Measurements from ENCODE around the gene MALAT1.

MALAT1 gene

DNA sequence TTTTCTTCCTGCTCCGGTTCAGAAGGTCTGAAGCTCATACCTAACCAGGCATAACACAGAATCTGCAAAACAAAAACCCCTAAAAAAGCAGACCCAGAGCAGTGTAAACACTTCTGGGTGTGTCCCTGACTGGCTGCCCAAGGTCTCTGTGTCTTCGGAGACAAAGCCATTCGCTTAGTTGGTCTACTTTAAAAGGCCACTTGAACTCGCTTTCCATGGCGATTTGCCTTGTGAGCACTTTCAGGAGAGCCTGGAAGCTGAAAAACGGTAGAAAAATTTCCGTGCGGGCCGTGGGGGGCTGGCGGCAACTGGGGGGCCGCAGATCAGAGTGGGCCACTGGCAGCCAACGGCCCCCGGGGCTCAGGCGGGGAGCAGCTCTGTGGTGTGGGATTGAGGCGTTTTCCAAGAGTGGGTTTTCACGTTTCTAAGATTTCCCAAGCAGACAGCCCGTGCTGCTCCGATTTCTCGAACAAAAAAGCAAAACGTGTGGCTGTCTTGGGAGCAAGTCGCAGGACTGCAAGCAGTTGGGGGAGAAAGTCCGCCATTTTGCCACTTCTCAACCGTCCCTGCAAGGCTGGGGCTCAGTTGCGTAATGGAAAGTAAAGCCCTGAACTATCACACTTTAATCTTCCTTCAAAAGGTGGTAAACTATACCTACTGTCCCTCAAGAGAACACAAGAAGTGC lies 661 bp upstream of the MALAT1 start:
- TF ChIP-seq CEBPB (IDR thresholded peaks at IDR 0.05) (peak; percentile 80), YY1 (IDR thresholded peaks at IDR 0.05; ENCODE audit: low read depth) (peak; percentile 72; the same call in 1 of the 2 replicates), FOXM1 (IDR thresholded peaks at IDR 0.05; ENCODE audit: borderline replicate concordance, low read depth) (no peak), EP300 (IDR thresholded peaks at IDR 0.05; ENCODE audit: borderline replicate concordance) (no peak)
- TF ChIP-seq, protein P1, sequence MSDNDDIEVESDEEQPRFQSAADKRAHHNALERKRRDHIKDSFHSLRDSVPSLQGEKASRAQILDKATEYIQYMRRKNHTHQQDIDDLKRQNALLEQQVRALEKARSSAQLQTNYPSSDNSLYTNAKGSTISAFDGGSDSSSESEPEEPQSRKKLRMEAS (IDR thresholded peaks at IDR 0.05), result no peak
- TF ChIP-seq, protein P2, sequence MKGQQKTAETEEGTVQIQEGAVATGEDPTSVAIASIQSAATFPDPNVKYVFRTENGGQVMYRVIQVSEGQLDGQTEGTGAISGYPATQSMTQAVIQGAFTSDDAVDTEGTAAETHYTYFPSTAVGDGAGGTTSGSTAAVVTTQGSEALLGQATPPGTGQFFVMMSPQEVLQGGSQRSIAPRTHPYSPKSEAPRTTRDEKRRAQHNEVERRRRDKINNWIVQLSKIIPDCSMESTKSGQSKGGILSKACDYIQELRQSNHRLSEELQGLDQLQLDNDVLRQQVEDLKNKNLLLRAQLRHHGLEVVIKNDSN (IDR thresholded peaks at IDR 0.05), result no peak

DNA sequence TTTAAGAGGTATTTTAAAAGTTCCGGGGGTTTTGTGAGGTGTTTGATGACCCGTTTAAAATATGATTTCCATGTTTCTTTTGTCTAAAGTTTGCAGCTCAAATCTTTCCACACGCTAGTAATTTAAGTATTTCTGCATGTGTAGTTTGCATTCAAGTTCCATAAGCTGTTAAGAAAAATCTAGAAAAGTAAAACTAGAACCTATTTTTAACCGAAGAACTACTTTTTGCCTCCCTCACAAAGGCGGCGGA lies 193 bp upstream of the MALAT1 start:
- TF ChIP-seq, protein P3, sequence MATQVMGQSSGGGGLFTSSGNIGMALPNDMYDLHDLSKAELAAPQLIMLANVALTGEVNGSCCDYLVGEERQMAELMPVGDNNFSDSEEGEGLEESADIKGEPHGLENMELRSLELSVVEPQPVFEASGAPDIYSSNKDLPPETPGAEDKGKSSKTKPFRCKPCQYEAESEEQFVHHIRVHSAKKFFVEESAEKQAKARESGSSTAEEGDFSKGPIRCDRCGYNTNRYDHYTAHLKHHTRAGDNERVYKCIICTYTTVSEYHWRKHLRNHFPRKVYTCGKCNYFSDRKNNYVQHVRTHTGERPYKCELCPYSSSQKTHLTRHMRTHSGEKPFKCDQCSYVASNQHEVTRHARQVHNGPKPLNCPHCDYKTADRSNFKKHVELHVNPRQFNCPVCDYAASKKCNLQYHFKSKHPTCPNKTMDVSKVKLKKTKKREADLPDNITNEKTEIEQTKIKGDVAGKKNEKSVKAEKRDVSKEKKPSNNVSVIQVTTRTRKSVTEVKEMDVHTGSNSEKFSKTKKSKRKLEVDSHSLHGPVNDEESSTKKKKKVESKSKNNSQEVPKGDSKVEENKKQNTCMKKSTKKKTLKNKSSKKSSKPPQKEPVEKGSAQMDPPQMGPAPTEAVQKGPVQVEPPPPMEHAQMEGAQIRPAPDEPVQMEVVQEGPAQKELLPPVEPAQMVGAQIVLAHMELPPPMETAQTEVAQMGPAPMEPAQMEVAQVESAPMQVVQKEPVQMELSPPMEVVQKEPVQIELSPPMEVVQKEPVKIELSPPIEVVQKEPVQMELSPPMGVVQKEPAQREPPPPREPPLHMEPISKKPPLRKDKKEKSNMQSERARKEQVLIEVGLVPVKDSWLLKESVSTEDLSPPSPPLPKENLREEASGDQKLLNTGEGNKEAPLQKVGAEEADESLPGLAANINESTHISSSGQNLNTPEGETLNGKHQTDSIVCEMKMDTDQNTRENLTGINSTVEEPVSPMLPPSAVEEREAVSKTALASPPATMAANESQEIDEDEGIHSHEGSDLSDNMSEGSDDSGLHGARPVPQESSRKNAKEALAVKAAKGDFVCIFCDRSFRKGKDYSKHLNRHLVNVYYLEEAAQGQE (IDR thresholded peaks at IDR 0.05; ENCODE audit: low read depth), result no peak
- TF ChIP-seq EP300 (IDR thresholded peaks at IDR 0.05; ENCODE audit: borderline replicate concordance) (no peak), CREB1 (IDR thresholded peaks at IDR 0.05; ENCODE audit: low read depth) (no peak), NFIC (IDR thresholded peaks at IDR 0.05) (no peak), TAF1 (IDR thresholded peaks at IDR 0.05; ENCODE audit: low read depth) (no peak), YY1 (IDR thresholded peaks at IDR 0.05; ENCODE audit: low read depth) (no peak), CEBPB (IDR thresholded peaks at IDR 0.05) (no peak), TEAD4 (IDR thresholded peaks at IDR 0.05) (no peak), RAD21 (IDR thresholded peaks at IDR 0.05; ENCODE audit: low read depth) (no peak), TCF12 (IDR thresholded peaks at IDR 0.05; ENCODE audit: low read depth) (no peak), EGR1 (IDR thresholded peaks at IDR 0.05) (no peak), FOXM1 (IDR thresholded peaks at IDR 0.05; ENCODE audit: borderline replicate concordance, low read depth) (no peak), ZBTB7A (IDR thresholded peaks at IDR 0.05; ENCODE audit: low read depth) (no peak)
- TF ChIP-seq, protein P1 (IDR thresholded peaks at IDR 0.05), result no peak
- TF ChIP-seq, protein P2 (IDR thresholded peaks at IDR 0.05), result no peak

DNA sequence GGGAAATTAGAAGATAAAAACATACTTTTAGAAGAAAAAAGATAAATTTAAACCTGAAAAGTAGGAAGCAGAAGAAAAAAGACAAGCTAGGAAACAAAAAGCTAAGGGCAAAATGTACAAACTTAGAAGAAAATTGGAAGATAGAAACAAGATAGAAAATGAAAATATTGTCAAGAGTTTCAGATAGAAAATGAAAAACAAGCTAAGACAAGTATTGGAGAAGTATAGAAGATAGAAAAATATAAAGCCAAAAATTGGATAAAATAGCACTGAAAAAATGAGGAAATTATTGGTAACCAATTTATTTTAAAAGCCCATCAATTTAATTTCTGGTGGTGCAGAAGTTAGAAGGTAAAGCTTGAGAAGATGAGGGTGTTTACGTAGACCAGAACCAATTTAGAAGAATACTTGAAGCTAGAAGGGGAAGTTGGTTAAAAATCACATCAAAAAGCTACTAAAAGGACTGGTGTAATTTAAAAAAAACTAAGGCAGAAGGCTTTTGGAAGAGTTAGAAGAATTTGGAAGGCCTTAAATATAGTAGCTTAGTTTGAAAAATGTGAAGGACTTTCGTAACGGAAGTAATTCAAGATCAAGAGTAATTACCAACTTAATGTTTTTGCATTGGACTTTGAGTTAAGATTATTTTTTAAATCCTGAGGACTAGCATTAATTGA lies 1.0 kb downstream of the MALAT1 start:
- no peak for TF ChIP-seq TEAD4 (IDR thresholded peaks at IDR 0.05)
- no peak for TF ChIP-seq FOXM1 (IDR thresholded peaks at IDR 0.05; ENCODE audit: borderline replicate concordance, low read depth)
- no peak for TF ChIP-seq YY1 (IDR thresholded peaks at IDR 0.05; ENCODE audit: low read depth)
- no peak for TF ChIP-seq TCF12 (IDR thresholded peaks at IDR 0.05; ENCODE audit: low read depth)
- no peak for TF ChIP-seq NFIC (IDR thresholded peaks at IDR 0.05)
- TF ChIP-seq, protein P3 (IDR thresholded peaks at IDR 0.05; ENCODE audit: low read depth), result no peak
- TF ChIP-seq, protein P1 (IDR thresholded peaks at IDR 0.05), result no peak
- TF ChIP-seq, protein P2 (IDR thresholded peaks at IDR 0.05), result no peak

DNA sequence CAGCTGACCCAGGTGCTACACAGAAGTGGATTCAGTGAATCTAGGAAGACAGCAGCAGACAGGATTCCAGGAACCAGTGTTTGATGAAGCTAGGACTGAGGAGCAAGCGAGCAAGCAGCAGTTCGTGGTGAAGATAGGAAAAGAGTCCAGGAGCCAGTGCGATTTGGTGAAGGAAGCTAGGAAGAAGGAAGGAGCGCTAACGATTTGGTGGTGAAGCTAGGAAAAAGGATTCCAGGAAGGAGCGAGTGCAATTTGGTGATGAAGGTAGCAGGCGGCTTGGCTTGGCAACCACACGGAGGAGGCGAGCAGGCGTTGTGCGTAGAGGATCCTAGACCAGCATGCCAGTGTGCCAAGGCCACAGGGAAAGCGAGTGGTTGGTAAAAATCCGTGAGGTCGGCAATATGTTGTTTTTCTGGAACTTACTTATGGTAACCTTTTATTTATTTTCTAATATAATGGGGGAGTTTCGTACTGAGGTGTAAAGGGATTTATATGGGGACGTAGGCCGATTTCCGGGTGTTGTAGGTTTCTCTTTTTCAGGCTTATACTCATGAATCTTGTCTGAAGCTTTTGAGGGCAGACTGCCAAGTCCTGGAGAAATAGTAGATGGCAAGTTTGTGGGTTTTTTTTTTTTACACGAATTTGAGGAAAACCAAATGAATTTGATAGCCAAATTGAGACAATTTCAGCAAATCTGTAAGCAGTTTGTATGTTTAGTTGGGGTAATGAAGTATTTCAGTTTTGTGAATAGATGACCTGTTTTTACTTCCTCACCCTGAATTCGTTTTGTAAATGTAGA lies 1.7 kb downstream of the MALAT1 start:
- TF ChIP-seq, protein P1 (IDR thresholded peaks at IDR 0.05), result no peak
- TF ChIP-seq YY1 (IDR thresholded peaks at IDR 0.05; ENCODE audit: low read depth) (no peak), TEAD4 (IDR thresholded peaks at IDR 0.05) (0 out of 2 replicates have a peak, but pooled peaks have one; percentile 13), CREB1 (IDR thresholded peaks at IDR 0.05; ENCODE audit: low read depth) (no peak), ZBTB7A (IDR thresholded peaks at IDR 0.05; ENCODE audit: low read depth) (no peak), EP300 (IDR thresholded peaks at IDR 0.05; ENCODE audit: borderline replicate concordance) (no peak)
- TF ChIP-seq, protein P3 (IDR thresholded peaks at IDR 0.05; ENCODE audit: low read depth), result no peak
- TF ChIP-seq, protein P2 (IDR thresholded peaks at IDR 0.05), result no peak
